Measurements from ENCODE around the gene TNFRSF1B. TPM values are rescaled to one million over a fixed set of nuclear protein-coding genes. Genes with fewer than 3 reads are reported as not detected.

TNFRSF1B gene
- total and polyA plus RNA-seq, 3 donors from 2014 or later = 7.7 to 10.6 (median 8.0) TPM

GRCh38 chr1:12229386-12229834 lies 62.6 kb downstream of the TNFRSF1B start:
- no peaks in the 10 kb centered on the region for H3K36me3 ChIP-seq (ENCODE audit: low read depth, missing control alignments)
- DNase-seq = no peak
- intact Hi-C loops (cut with DNase I; ENCODE audit: low total_unique reads) = no loop called here
- peak overlapping the region; percentile 98 to 99 for H3K4me3 ChIP-seq
- TF ChIP-seq POLR2A (IDR thresholded peaks at IDR 0.05) = no peak
- no peak for TF ChIP-seq CTCF (IDR thresholded peaks at IDR 0.05)
- H3K27me3 ChIP-seq = no peaks in the 10 kb centered on the region
- 28 to 47% methylated on average over 13 of the region's 13 CpGs for WGBS, 2 donors
- H3K4me1 ChIP-seq = peaks cover 15% of the 10 kb centered on the region
- peak overlapping the region in 1 of 2 donors; percentile 85 for H3K27ac ChIP-seq
- no peaks in the 10 kb centered on the region for H3K9me3 ChIP-seq

GRCh38 chr1:12229835-12230548 lies 63.2 kb downstream of the TNFRSF1B start, which contains the start of gene VPS13D:
TSS of gene VPS13D (plus strand) at chr1:12230030. CDS start at chr1:12234267, 4,237 bp downstream.
- WGBS, 2 donors = 0% methylated on average over 13 to 41 of the region's 77 CpGs
- Histone ChIP-seq H3K4me3 (peak within 1 kb of the TSS; percentile 98 to 99), H3K27me3 (no peaks in the 10 kb centered on the region), H3K27ac (peak within 1 kb of the TSS; percentile 85 to 89), H3K4me1 (peaks cover 15% of the 10 kb centered on the region), H3K36me3 (ENCODE audit: low read depth, missing control alignments) (no peaks in the 10 kb centered on the region), H3K9me3 (no peaks in the 10 kb centered on the region)
- intact Hi-C loops (cut with DNase I; ENCODE audit: low total_unique reads) = no loop called here
- peak; percentile 90 for DNase-seq
- TF ChIP-seq CTCF (IDR thresholded peaks at IDR 0.05) (peak; percentile 95 to 98 (median 96)), POLR2A (IDR thresholded peaks at IDR 0.05) (no peak)

DNA sequence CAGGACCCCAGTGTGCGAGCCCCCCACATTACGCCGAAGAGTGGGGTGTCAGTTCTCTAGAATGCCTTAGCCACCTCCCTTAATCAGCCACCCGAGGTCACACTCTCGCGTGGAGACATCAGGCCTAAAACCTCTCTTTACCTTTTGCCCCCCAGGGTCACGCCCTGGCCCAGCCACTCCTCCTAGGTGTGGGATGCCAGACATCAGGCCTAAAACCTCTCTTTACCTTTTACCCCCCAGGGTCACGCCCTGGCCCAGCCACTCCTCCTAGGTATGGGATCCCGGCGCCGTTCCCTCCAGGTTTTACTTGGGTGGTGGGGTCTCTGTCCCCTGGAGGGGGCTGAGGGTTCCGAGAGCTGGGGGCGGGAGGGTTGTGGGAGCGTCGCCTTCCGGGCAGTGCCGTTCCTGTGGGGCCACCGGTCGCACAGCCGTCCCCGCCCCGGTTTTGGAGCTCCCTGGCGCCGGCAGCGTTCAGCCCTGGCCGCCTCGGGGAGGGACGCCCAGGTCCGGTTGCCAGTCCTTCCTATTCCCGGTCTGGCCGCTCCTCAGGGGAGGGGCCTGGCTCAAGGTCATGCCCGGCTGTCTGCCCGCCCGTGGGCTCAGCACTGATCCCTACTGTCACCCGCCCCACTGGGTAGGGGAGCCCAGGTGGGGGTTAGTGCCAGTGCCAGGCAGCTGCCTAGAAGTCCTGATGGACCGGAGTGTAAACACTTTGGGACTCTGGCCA lies 63.9 kb downstream of the TNFRSF1B start:
- no peaks in the 10 kb centered on the region for H3K36me3 ChIP-seq (ENCODE audit: low read depth, missing control alignments)
- H3K4me3 ChIP-seq = peak overlapping the region; percentile 98 to 99
- TF ChIP-seq CTCF (IDR thresholded peaks at IDR 0.05) (no peak), POLR2A (IDR thresholded peaks at IDR 0.05) (no peak)
- intact Hi-C loops (cut with DNase I; ENCODE audit: low total_unique reads) = no loop called here
- H3K27ac ChIP-seq = peak overlapping the region; percentile 85 to 89
- WGBS, 2 donors = 0% methylated on average over 12 to 36 of the region's 36 CpGs
- H3K9me3 ChIP-seq = no peaks in the 10 kb centered on the region
- H3K4me1 ChIP-seq = peaks cover 15% of the 10 kb centered on the region
- DNase-seq = peak; percentile 63
- H3K27me3 ChIP-seq = no peaks in the 10 kb centered on the region

GRCh38 chr1:12231276-12231595 lies 64.4 kb downstream of the TNFRSF1B start:
- H3K4me1 ChIP-seq = peaks cover 15% of the 10 kb centered on the region
- H3K27ac ChIP-seq = peak overlapping the region; percentile 85 to 89

More at GRCh38 chr1:12231276-12231595, 64.4 kb downstream of the TNFRSF1B start:
- WGBS, 2 donors = 6% methylated on average over 3 to 4 of the region's 4 CpGs
- Histone ChIP-seq H3K9me3 (no peaks in the 10 kb centered on the region), H3K4me3 (peak overlapping the region; percentile 98 to 99), H3K27me3 (no peaks in the 10 kb centered on the region), H3K36me3 (ENCODE audit: low read depth, missing control alignments) (no peaks in the 10 kb centered on the region)
- no peak for TF ChIP-seq CTCF (IDR thresholded peaks at IDR 0.05)
- TF ChIP-seq POLR2A (IDR thresholded peaks at IDR 0.05) = no peak
- DNase-seq = no peak
- intact Hi-C loops (cut with DNase I; ENCODE audit: low total_unique reads) = no loop called here
